ENCODE data around the gene CAMKK1. TPM values are rescaled to one million over a fixed set of nuclear protein-coding genes. Genes with fewer than 3 reads are reported as not detected.

Gene CAMKK1
- total RNA-seq, 1 donor = 8.7 TPM

GRCh38 chr17:3866276-3866675 is 26.6 kb downstream of the CAMKK1 start:
- H2AFZ ChIP-seq (ENCODE audit: low read length) = no peak overlapping the region
- H3K9me3 ChIP-seq (ENCODE audit: low read depth, low read length) = no peaks in the 10 kb centered on the region
- DNase-seq (ENCODE audit: insufficient read length, low spot score, missing footprints) = no peak
- no peak overlapping the region for H3K4me2 ChIP-seq (ENCODE audit: insufficient read depth, low read length)
- H3K4me1 ChIP-seq (ENCODE audit: insufficient read depth, low read length) = peaks cover 12% of the 10 kb centered on the region
- no peak for TF ChIP-seq CTCF (IDR thresholded peaks at IDR 0.05; ENCODE audit: extremely low read depth, low read depth, low read length)
- H3K36me3 ChIP-seq (ENCODE audit: insufficient read depth, low read length) = no peaks in the 10 kb centered on the region
- H3K27me3 ChIP-seq (ENCODE audit: insufficient read depth, low read length) = no peaks in the 10 kb centered on the region
- H4K20me1 ChIP-seq (ENCODE audit: insufficient read depth, low read length) = no peaks in the 10 kb centered on the region
- H3K79me2 ChIP-seq (ENCODE audit: insufficient read depth, low read length) = no peaks in the 10 kb centered on the region
- no peak overlapping the region for H3K27ac ChIP-seq (ENCODE audit: low read depth, low read length)
- no peak overlapping the region for H3K4me3 ChIP-seq (ENCODE audit: insufficient read depth, low read length)

DNA sequence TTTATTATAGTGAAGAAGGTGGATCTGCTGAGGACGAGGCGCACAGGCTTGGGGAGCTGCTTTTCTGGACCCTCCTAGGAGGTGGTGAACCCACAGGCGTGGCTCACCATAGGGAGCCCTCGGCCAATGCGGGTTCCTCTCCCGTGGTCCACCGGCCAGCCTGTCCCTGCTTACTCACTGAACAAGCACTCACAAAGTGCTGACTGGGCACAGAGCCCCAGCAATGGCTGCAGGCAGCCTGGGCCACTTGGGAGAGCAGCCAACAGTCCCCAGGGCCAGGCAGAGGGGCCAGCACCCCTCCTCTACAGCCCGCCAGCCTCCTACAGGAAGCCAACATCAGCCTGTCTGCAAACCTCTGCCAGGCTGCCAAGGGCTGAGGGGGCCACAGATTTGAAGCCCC is 27.7 kb downstream of the CAMKK1 start:
- no peak for TF ChIP-seq CTCF (IDR thresholded peaks at IDR 0.05; ENCODE audit: extremely low read depth, low read depth, low read length)
- H4K20me1 ChIP-seq (ENCODE audit: insufficient read depth, low read length) = no peaks in the 10 kb centered on the region

GRCh38 chr17:3864534-3864933 is 28.3 kb downstream of the CAMKK1 start:
- Histone ChIP-seq H3K4me3 (ENCODE audit: insufficient read depth, low read length) (no peak overlapping the region), H3K27ac (ENCODE audit: low read depth, low read length) (no peak overlapping the region), H3K4me2 (ENCODE audit: insufficient read depth, low read length) (no peak overlapping the region), H3K27me3 (ENCODE audit: insufficient read depth, low read length) (no peaks in the 10 kb centered on the region), H3K4me1 (ENCODE audit: insufficient read depth, low read length) (peaks cover 12% of the 10 kb centered on the region), H3K79me2 (ENCODE audit: insufficient read depth, low read length) (no peaks in the 10 kb centered on the region), H4K20me1 (ENCODE audit: insufficient read depth, low read length) (no peaks in the 10 kb centered on the region), H3K36me3 (ENCODE audit: insufficient read depth, low read length) (peaks cover 8% of the 10 kb centered on the region), H2AFZ (ENCODE audit: low read length) (no peak overlapping the region), H3K9me3 (ENCODE audit: low read depth, low read length) (no peaks in the 10 kb centered on the region)
- DNase-seq (ENCODE audit: insufficient read length, low spot score, missing footprints) = peak; percentile 48
- no peak for TF ChIP-seq CTCF (IDR thresholded peaks at IDR 0.05; ENCODE audit: extremely low read depth, low read depth, low read length)

More for the DNA sequence above, 27.7 kb downstream of the CAMKK1 start:
- peaks cover 12% of the 10 kb centered on the region for H3K4me1 ChIP-seq (ENCODE audit: insufficient read depth, low read length)
- no peak overlapping the region for H3K27ac ChIP-seq (ENCODE audit: low read depth, low read length)
- H3K9me3 ChIP-seq (ENCODE audit: low read depth, low read length) = no peaks in the 10 kb centered on the region
- H3K4me3 ChIP-seq (ENCODE audit: insufficient read depth, low read length) = no peak overlapping the region
- H3K4me2 ChIP-seq (ENCODE audit: insufficient read depth, low read length) = peak overlapping the region; percentile 16
- H3K79me2 ChIP-seq (ENCODE audit: insufficient read depth, low read length) = no peaks in the 10 kb centered on the region
- H3K36me3 ChIP-seq (ENCODE audit: insufficient read depth, low read length) = peaks cover 8% of the 10 kb centered on the region
- H2AFZ ChIP-seq (ENCODE audit: low read length) = peak overlapping the region; percentile 37
- DNase-seq (ENCODE audit: insufficient read length, low spot score, missing footprints) = peak; percentile 98
- no peaks in the 10 kb centered on the region for H3K27me3 ChIP-seq (ENCODE audit: insufficient read depth, low read length)

DNA sequence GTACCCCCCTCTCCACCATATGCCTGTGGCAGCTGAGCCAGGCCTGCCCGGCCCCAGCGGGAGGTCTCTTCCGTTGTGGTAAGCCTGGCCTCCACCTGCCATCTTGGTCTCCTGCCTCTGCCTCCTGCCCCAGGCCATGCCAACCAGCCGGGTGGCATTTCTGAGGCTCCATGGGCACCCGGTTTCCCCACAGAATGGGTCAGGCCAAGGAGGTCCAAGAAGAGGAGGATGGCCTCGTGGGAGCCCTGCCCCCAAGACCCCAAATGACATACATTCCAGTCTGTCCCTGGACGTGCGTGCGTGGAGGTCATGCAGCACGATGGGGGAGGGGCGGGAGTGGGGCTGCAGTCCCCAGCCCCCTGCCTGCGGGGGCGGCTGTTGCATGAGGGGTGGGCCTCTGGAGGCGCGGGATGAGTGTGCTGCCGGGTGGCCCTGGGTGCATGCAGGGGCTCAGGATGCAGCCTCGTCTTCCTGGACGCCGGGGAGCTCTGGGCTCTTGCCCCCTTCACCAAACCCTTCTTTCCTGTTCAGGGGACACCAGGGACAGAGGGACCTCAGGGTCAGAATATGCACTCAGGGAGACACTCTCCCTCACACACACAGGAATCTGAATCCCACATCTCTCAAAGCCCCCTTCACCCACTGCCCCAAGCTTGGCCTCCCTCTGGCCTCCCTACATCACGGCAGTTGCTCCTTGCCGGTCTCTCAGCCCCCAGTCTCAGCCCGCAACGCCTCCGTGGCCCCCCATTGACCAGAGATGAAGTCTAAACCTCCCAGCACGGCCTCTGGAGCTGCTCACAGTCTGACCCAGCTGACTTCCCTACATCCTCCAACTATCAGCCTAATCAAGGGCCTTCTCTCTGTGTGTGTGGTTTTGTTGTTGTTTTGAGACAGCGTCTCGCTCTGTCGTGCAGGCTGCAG is 30.8 kb downstream of the CAMKK1 start:
- Histone ChIP-seq H3K4me2 (ENCODE audit: insufficient read depth, low read length) (no peak overlapping the region), H3K27me3 (ENCODE audit: insufficient read depth, low read length) (no peaks in the 10 kb centered on the region), H3K4me3 (ENCODE audit: insufficient read depth, low read length) (no peak overlapping the region), H3K9me3 (ENCODE audit: low read depth, low read length) (no peaks in the 10 kb centered on the region), H3K4me1 (ENCODE audit: insufficient read depth, low read length) (peaks cover 12% of the 10 kb centered on the region), H2AFZ (ENCODE audit: low read length) (no peak overlapping the region), H3K79me2 (ENCODE audit: insufficient read depth, low read length) (no peaks in the 10 kb centered on the region), H3K36me3 (ENCODE audit: insufficient read depth, low read length) (peaks cover 8% of the 10 kb centered on the region), H4K20me1 (ENCODE audit: insufficient read depth, low read length) (no peaks in the 10 kb centered on the region), H3K27ac (ENCODE audit: low read depth, low read length) (no peak overlapping the region)
- peak; percentile 76 for DNase-seq (ENCODE audit: insufficient read length, low spot score, missing footprints)
- no peak for TF ChIP-seq CTCF (IDR thresholded peaks at IDR 0.05; ENCODE audit: extremely low read depth, low read depth, low read length)
